Measurements from ENCODE around the gene SNX21. TPM values are rescaled to one million over a fixed set of nuclear protein-coding genes. Genes with fewer than 3 reads are reported as not detected.

The SNX21 gene
- total RNA-seq, 2 donors from 2014 or later: 1.9 to 3.1 TPM

DNA sequence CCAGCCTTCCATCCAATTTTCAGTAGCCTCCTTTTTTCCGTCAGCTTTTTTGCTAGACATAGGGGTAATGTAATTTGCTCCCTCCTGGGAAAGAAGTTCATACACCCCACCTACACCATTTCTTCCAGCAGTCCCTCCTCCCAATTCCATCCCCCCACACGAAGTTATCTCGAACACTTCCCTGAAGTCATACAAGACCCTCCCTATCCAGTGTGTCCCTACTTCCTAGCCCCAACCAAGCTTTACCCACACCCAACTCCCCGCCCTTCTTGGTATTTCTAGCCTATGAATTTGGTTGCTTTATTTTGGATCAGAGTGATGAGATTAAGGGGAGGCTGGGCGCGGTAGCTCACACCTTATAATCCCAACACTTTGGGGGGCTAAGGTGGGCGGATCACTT, 20.1 kb upstream of the SNX21 start:
- Mint-ChIP-seq H3K27me3 (no peaks in the 10 kb centered on the region), H3K4me3 (peak overlapping the region; percentile 87), H3K36me3 (ENCODE audit: low read depth) (peaks cover 4% of the 10 kb centered on the region), H3K4me1 (peaks cover 17% of the 10 kb centered on the region), H3K27ac (no peak overlapping the region)
- DNase-seq: no peak
- no peaks in the 10 kb centered on the region for H3K9me3 ChIP-seq (ENCODE audit: control insufficient read depth, low read length, poor library complexity, severe bottlenecking)
- ATAC-seq: no peak

- Mint-ChIP-seq H3K27me3 (no peaks in the 10 kb centered on the region), H3K36me3 (ENCODE audit: low read depth) (peaks cover 2% of the 10 kb centered on the region), H3K27ac (no peak overlapping the region), H3K4me3 (no peak overlapping the region), H3K4me1 (peaks cover 15% of the 10 kb centered on the region)
- ATAC-seq (no peak), DNase-seq (no peak)
- no peaks in the 10 kb centered on the region for H3K9me3 ChIP-seq (ENCODE audit: control insufficient read depth, low read length, poor library complexity, severe bottlenecking)
Measured at GRCh38 chr20:45814314-45814713, 19.3 kb upstream of the SNX21 start.

GRCh38 chr20:45816951-45817350, 16.6 kb upstream of the SNX21 start:
- no peak for DNase-seq
- no peaks in the 10 kb centered on the region for H3K9me3 ChIP-seq (ENCODE audit: control insufficient read depth, low read length, poor library complexity, severe bottlenecking)
- ATAC-seq: no peak
- Mint-ChIP-seq H3K27me3 (peaks cover 7% of the 10 kb centered on the region), H3K27ac (peak overlapping the region; percentile 51), H3K36me3 (ENCODE audit: low read depth) (peaks cover 2% of the 10 kb centered on the region), H3K4me3 (no peak overlapping the region), H3K4me1 (peaks cover 15% of the 10 kb centered on the region)

DNA sequence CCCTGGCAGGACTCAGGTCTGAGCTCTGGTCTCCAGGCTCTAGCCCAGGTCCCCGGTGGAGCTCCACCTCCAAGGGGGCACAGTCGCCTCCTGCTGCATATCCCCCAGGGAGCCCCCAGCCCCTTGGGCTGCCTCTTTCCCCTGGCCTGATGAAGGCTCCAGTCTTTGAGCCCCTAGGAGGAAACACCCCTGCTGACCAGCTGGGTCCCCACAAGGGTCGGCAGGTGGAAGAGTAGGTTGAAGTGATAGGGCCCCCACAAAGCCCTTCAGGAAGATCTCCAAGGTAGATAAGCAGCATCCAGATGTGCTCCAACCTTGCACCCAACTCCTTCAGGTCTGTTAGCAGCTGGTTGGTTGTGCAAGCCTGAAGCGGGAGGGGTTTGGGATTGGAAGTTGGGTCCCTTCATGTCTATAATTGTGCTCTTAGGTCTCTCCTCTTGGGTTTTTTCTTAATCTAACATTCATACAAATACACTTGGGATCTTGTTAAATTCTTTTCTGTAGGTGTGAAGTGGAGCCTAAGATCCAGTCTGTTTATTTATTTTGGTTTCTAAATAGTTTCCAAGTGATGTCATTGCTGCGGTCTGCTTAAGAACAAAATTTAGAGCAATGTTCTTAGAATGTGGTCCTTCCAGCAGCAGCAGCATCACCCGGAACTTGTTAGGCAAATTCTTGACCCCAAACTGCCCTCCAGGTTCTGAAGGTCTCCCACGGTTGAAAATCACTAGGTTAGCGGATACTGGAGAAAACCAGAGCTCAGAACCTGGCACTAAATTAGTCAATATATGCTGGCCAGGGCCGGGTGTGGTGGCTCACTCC, 16.0 kb upstream of the SNX21 start:
- H3K4me1 Mint-ChIP-seq: peaks cover 9% of the 10 kb centered on the region
- H3K27ac Mint-ChIP-seq: peak overlapping the region; percentile 51
- no peak overlapping the region for H3K4me3 Mint-ChIP-seq

DNA sequence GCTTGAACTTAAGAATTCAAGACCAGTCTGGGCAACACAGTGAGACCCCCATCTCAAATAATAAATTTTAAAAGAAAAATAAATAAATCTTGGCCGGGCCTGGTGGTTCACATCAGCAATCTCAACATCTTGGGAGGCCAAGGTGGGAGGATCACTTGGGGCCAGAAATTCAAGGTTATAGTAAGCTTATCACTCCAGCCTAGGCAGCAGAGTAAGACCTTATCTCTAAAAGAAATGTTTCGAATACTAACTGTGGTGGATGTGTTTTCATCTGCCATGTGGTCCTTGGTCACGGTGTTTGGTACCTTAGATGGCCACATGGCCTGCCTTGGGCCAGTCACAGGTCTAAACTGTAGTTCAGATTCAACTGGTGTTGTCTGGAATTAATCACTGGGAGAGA, 15.4 kb upstream of the SNX21 start:
- H3K4me1 Mint-ChIP-seq: peaks cover 7% of the 10 kb centered on the region
- peaks cover 2% of the 10 kb centered on the region for H3K36me3 Mint-ChIP-seq (ENCODE audit: low read depth)
- no peak overlapping the region for H3K4me3 Mint-ChIP-seq
- H3K27me3 Mint-ChIP-seq: peaks cover 7% of the 10 kb centered on the region
- no peaks in the 10 kb centered on the region for H3K9me3 ChIP-seq (ENCODE audit: control insufficient read depth, low read length, poor library complexity, severe bottlenecking)
- no peak for DNase-seq
- no peak overlapping the region for H3K27ac Mint-ChIP-seq
- ATAC-seq: no peak

More for the DNA sequence above, 16.0 kb upstream of the SNX21 start:
- Mint-ChIP-seq H3K36me3 (ENCODE audit: low read depth) (peaks cover 2% of the 10 kb centered on the region), H3K27me3 (peaks cover 7% of the 10 kb centered on the region)
- ATAC-seq (peak; percentile 44), DNase-seq (no peak)
- no peaks in the 10 kb centered on the region for H3K9me3 ChIP-seq (ENCODE audit: control insufficient read depth, low read length, poor library complexity, severe bottlenecking)

DNA sequence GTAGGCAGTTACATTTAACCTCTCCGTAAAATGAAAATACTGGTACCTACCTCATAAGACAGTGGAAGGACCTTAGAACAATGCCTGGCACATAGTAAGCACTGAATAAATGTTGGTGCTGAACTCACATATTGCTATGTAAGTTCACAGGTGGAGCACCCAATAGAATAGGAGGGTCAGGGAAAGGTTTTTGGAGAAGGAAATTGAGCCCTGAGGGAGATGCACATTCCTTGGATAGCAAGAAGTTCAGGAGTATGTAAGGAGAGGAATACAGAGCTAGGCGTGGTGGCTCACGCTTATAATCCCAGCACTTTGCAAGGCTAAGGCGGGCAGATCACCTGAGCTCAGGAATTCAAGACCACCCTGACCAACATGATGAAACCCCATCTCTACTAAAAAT, 14.1 kb upstream of the SNX21 start:
- H3K27me3 Mint-ChIP-seq: peaks cover 14% of the 10 kb centered on the region
- DNase-seq (no peak), ATAC-seq (no peak)
- no peaks in the 10 kb centered on the region for H3K9me3 ChIP-seq (ENCODE audit: control insufficient read depth, low read length, poor library complexity, severe bottlenecking)
- peaks cover 4% of the 10 kb centered on the region for H3K36me3 Mint-ChIP-seq (ENCODE audit: low read depth)
- H3K4me3 Mint-ChIP-seq: no peak overlapping the region
- H3K4me1 Mint-ChIP-seq: peaks cover 12% of the 10 kb centered on the region
- H3K27ac Mint-ChIP-seq: no peak overlapping the region

DNA sequence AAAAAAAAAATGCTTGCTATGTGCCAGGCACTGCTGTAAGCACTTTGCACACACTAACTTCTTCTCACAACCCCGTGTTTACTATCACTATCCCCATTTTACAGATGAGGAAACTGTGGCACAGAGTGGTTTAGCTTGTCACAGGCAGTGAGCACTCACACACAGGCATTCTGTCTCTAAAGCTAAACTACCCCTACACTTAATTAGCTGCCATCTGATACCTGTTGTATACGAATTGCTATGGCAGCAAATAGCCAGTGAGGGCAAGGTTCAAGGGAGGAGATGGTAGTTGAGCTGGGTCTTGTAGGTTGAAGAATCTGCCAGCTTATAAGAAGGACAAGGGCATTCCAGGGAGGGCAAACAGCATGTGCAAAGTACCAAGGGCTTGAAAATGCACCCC, 11.7 kb upstream of the SNX21 start:
- no peak overlapping the region for H3K4me3 Mint-ChIP-seq
- H3K27me3 Mint-ChIP-seq: peaks cover 15% of the 10 kb centered on the region
- no peak for DNase-seq
- peaks cover 12% of the 10 kb centered on the region for H3K4me1 Mint-ChIP-seq
- H3K27ac Mint-ChIP-seq: no peak overlapping the region
- H3K36me3 Mint-ChIP-seq (ENCODE audit: low read depth): peaks cover 4% of the 10 kb centered on the region
- ATAC-seq: no peak
- H3K9me3 ChIP-seq (ENCODE audit: control insufficient read depth, low read length, poor library complexity, severe bottlenecking): no peaks in the 10 kb centered on the region

DNA sequence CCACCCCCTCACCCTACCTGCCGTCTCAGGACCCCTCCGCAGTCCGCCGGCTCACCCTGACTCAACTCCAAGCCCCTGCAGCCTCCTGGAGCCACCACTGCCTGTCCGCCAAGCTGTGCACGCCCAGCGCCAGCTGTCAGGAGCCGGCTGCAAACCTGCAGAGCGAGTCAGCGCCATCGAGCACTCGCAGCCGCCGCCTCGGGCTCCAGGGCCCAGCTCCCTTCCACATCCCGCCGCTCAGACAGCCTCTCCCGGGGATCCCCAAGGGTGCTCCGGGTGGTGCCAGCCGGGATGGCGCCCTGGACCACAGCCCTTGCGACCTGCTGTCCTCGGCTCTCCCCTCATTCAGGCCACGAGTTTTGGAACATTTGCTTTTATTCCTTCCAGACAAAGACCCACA, 10.7 kb upstream of the SNX21 start:
- no peak for DNase-seq

GRCh38 chr20:45823949-45824835, 9.4 kb upstream of the SNX21 start:
- no peaks in the 10 kb centered on the region for H3K9me3 ChIP-seq (ENCODE audit: control insufficient read depth, low read length, poor library complexity, severe bottlenecking)
- Mint-ChIP-seq H3K27ac (peak overlapping the region; percentile 74), H3K4me1 (peaks cover 12% of the 10 kb centered on the region), H3K4me3 (peak overlapping the region; percentile 81), H3K27me3 (peaks cover 15% of the 10 kb centered on the region), H3K36me3 (ENCODE audit: low read depth) (peaks cover 4% of the 10 kb centered on the region)
- DNase-seq: peak; percentile 20 to 44 (median 41)
- peak; percentile 85 for ATAC-seq

More for the DNA sequence above, 10.7 kb upstream of the SNX21 start:
- Mint-ChIP-seq H3K36me3 (ENCODE audit: low read depth) (peaks cover 4% of the 10 kb centered on the region), H3K4me1 (peaks cover 12% of the 10 kb centered on the region), H3K4me3 (no peak overlapping the region), H3K27ac (no peak overlapping the region), H3K27me3 (peaks cover 15% of the 10 kb centered on the region)
- no peaks in the 10 kb centered on the region for H3K9me3 ChIP-seq (ENCODE audit: control insufficient read depth, low read length, poor library complexity, severe bottlenecking)
- ATAC-seq: no peak

DNA sequence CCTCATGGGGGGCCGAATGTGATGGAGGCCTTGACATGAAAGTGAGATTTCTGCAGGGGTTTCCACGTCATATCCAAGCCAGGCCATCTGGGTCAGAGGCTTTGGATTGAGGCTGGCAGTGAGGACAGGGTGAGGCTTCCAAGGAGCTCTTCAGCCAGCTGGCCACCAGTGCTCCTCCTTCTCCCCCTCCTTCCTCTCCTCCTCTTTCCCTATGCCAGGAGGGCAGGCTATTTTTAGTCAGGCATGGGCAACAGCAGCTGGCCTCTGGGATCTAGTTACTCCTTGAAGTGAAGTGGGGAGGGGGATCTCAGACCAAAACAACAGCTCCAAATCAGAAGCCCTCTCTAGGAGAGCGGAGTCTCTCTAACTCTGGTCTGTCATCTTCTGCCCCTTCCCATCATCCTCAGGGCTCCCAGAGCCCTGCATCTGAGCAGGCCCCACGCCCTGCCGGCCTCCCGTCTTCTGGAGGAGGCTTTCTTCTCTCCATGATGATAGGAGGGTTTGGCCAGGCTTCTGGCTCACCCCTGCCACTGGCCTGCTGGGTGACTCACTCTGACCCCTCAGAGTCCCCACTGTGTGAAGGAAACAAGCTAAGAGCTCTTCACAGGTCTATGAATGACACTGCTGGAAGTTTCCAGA, 7.1 kb upstream of the SNX21 start:
- no peaks in the 10 kb centered on the region for H3K9me3 ChIP-seq (ENCODE audit: control insufficient read depth, low read length, poor library complexity, severe bottlenecking)
- peaks cover 4% of the 10 kb centered on the region for H3K36me3 Mint-ChIP-seq (ENCODE audit: low read depth)

DNA sequence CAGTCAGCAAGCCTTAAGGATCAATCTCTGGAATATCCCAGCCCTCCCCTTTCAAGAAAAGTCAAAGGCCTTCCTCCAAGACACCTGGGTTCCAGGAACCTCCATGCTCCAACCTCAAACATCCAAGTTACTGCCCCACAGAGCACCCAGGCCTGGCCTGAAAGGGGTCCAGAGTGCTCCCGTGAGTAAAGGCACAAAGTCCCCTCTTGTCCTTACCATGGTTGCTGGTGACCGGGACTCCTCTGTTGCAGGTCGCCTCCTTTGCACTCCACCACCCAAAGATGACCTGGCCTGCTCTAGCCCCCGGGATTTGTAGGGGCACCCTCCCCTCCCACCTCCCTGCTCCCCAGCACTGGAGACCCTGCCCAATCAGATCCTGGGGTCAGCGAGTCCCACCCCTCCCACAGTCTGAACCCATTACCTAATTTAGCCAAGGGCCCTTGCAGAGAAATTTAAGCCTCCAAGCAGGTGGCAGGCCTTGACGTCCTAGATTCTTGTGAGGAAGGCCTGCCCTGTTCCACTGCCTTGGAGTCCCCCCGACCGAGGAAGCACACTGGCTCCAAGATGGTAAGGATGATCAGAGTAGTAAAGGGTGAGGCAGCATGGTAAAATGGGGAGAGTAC, 6.5 kb upstream of the SNX21 start, which contains the start of gene TNNC2:
Gene TNNC2, minus strand, starts transcription at position 283 of the 623 bp plus-strand sequence. Its CDS starts 64 bp downstream, at position 219.
- no peak for ATAC-seq
- Mint-ChIP-seq H3K27ac (no peak within 1 kb of the TSS), H3K27me3 (peaks cover 14% of the 10 kb centered on the region)

More for the DNA sequence above, 7.1 kb upstream of the SNX21 start:
- Mint-ChIP-seq H3K27ac (no peak overlapping the region), H3K4me1 (peaks cover 13% of the 10 kb centered on the region), H3K27me3 (peaks cover 14% of the 10 kb centered on the region), H3K4me3 (no peak overlapping the region)
- ATAC-seq (no peak), DNase-seq (no peak)

GRCh38 chr20:45827712-45828111, 5.9 kb upstream of the SNX21 start:
- H3K36me3 Mint-ChIP-seq (ENCODE audit: low read depth): peaks cover 4% of the 10 kb centered on the region
- H3K4me3 Mint-ChIP-seq: no peak overlapping the region
- peaks cover 13% of the 10 kb centered on the region for H3K4me1 Mint-ChIP-seq
- H3K27me3 Mint-ChIP-seq: peaks cover 14% of the 10 kb centered on the region
- DNase-seq (no peak), ATAC-seq (no peak)
- H3K27ac Mint-ChIP-seq: no peak overlapping the region
- H3K9me3 ChIP-seq (ENCODE audit: control insufficient read depth, low read length, poor library complexity, severe bottlenecking): no peaks in the 10 kb centered on the region

More for the DNA sequence above, 6.5 kb upstream of the SNX21 start, which contains the start of gene TNNC2:
- Mint-ChIP-seq H3K4me3 (no peak within 1 kb of the TSS), H3K4me1 (peaks cover 13% of the 10 kb centered on the region), H3K36me3 (ENCODE audit: low read depth) (peaks cover 4% of the 10 kb centered on the region)
- no peaks in the 10 kb centered on the region for H3K9me3 ChIP-seq (ENCODE audit: control insufficient read depth, low read length, poor library complexity, severe bottlenecking)
- no peak for DNase-seq
